Measurements from ENCODE around the gene SAMD4A.

SAMD4A gene

DNA sequence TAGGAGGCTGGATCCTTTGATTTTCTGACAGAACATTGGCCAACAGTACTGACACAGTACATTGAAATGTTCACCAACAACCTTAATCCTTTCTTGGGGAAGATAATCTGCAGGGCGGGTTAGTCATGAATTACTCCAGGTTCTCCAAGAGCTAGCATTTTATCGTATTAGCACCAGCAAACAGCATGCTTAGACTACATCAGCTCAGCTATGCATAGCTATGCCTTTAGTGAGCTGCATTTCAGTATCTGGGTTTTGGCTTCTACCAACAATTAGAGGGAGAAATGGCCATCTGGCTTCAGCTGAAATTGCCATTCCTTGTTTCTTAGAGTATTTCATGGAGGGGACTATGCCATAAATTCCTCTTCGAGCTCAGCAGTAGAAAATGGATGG lies 33.8 kb downstream of the SAMD4A start:
- no peak overlapping the region for H3K4me2 ChIP-seq (ENCODE audit: low read depth, low read length, poor library complexity, severe bottlenecking)
- H3K79me2 ChIP-seq (ENCODE audit: insufficient read depth, low read length): no peaks in the 10 kb centered on the region
- no peaks in the 10 kb centered on the region for H3F3A ChIP-seq (ENCODE audit: insufficient read depth)
- no peaks in the 10 kb centered on the region for H3K27me3 ChIP-seq (ENCODE audit: low read length)
- TF ChIP-seq, protein P1, sequence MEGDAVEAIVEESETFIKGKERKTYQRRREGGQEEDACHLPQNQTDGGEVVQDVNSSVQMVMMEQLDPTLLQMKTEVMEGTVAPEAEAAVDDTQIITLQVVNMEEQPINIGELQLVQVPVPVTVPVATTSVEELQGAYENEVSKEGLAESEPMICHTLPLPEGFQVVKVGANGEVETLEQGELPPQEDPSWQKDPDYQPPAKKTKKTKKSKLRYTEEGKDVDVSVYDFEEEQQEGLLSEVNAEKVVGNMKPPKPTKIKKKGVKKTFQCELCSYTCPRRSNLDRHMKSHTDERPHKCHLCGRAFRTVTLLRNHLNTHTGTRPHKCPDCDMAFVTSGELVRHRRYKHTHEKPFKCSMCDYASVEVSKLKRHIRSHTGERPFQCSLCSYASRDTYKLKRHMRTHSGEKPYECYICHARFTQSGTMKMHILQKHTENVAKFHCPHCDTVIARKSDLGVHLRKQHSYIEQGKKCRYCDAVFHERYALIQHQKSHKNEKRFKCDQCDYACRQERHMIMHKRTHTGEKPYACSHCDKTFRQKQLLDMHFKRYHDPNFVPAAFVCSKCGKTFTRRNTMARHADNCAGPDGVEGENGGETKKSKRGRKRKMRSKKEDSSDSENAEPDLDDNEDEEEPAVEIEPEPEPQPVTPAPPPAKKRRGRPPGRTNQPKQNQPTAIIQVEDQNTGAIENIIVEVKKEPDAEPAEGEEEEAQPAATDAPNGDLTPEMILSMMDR (IDR thresholded peaks at IDR 0.05; ENCODE audit: insufficient read depth, low read length, poor library complexity, severe bottlenecking): no peak
- no peak for TF ChIP-seq EZH2phosphoT487 (conservative IDR thresholded peaks at IDR 0.05; ENCODE audit: low read length)
- no peak overlapping the region for H2AFZ ChIP-seq (ENCODE audit: low read depth, low read length, severe bottlenecking)
- no peaks in the 10 kb centered on the region for H3K36me3 ChIP-seq (ENCODE audit: low read length)
- H3K4me3 ChIP-seq (ENCODE audit: insufficient read depth, low read length, poor library complexity, severe bottlenecking): no peak overlapping the region
- H3K9me2 ChIP-seq (replicated peaks; ENCODE audit: insufficient read depth, low read length): no peaks in the 10 kb centered on the region
- no peaks in the 10 kb centered on the region for H3K9me3 ChIP-seq (ENCODE audit: insufficient read depth, low read length)
- no peaks in the 10 kb centered on the region for H4K20me1 ChIP-seq (ENCODE audit: low read depth, low read length)
- H3K9ac ChIP-seq (ENCODE audit: low read length): no peak overlapping the region
- H3K27ac ChIP-seq (ENCODE audit: low read depth, low read length): no peak overlapping the region

DNA sequence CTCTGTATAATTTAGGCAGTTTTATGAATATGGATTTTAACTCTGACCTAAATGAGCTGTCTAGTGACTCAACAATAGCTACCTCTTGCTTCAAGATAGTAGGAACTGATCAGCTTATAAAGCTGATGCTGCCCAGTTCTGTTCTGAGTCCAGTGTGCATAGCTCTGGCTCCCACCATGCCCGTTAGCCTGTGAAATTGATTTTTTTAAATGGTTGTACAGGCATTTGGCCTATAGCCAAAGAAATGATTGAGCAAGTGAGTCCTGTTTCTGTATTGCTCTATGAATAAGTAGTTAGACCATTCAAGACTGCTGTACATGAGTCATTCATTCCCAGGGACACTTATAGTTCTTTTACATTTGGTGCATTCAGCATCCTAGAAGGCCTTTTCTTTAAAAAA lies 36.4 kb downstream of the SAMD4A start:
- no peak overlapping the region for H3K27ac ChIP-seq (ENCODE audit: low read depth, low read length)
- H3K9ac ChIP-seq (ENCODE audit: low read length): no peak overlapping the region
- H2AFZ ChIP-seq (ENCODE audit: low read depth, low read length, severe bottlenecking): no peak overlapping the region
- no peaks in the 10 kb centered on the region for H3K36me3 ChIP-seq (ENCODE audit: low read length)
- no peaks in the 10 kb centered on the region for H3F3A ChIP-seq (ENCODE audit: insufficient read depth)
- H4K20me1 ChIP-seq (ENCODE audit: low read depth, low read length): no peaks in the 10 kb centered on the region
- H3K79me2 ChIP-seq (ENCODE audit: insufficient read depth, low read length): no peaks in the 10 kb centered on the region
- no peaks in the 10 kb centered on the region for H3K9me2 ChIP-seq (replicated peaks; ENCODE audit: insufficient read depth, low read length)
- no peak overlapping the region for H3K4me3 ChIP-seq (ENCODE audit: insufficient read depth, low read length, poor library complexity, severe bottlenecking)
- TF ChIP-seq, protein P1 (IDR thresholded peaks at IDR 0.05; ENCODE audit: insufficient read depth, low read length, poor library complexity, severe bottlenecking): no peak
- TF ChIP-seq EZH2phosphoT487 (conservative IDR thresholded peaks at IDR 0.05; ENCODE audit: low read length): no peak
- no peaks in the 10 kb centered on the region for H3K27me3 ChIP-seq (ENCODE audit: low read length)
- no peaks in the 10 kb centered on the region for H3K9me3 ChIP-seq (ENCODE audit: insufficient read depth, low read length)
- no peak overlapping the region for H3K4me2 ChIP-seq (ENCODE audit: low read depth, low read length, poor library complexity, severe bottlenecking)

DNA sequence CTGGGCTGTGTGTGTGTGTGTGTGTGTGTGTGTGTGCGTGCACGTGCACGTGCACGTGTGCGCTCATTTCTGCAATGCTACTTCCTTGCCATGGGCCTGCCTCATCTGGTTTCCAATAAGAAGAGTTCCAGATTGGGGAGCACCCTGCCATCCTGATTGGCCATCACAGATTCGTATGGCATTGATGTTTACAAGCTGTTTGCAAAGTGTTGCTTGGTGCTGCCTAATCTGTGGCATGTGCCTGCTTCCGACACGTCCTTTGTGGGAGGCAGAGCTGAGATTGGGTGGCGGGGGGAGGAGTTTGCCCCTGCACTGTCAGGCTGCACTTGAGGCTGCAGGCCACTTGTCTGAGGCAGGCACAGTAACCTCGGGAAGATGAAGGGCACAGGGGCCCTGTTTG lies 39.2 kb downstream of the SAMD4A start:
- Histone ChIP-seq H3K9me2 (replicated peaks; ENCODE audit: insufficient read depth, low read length) (no peaks in the 10 kb centered on the region), H3K4me3 (ENCODE audit: insufficient read depth, low read length, poor library complexity, severe bottlenecking) (no peak overlapping the region), H3F3A (ENCODE audit: insufficient read depth) (no peaks in the 10 kb centered on the region), H4K20me1 (ENCODE audit: low read depth, low read length) (no peaks in the 10 kb centered on the region), H3K79me2 (ENCODE audit: insufficient read depth, low read length) (no peaks in the 10 kb centered on the region), H3K36me3 (ENCODE audit: low read length) (no peaks in the 10 kb centered on the region), H3K4me2 (ENCODE audit: low read depth, low read length, poor library complexity, severe bottlenecking) (no peak overlapping the region), H3K9ac (ENCODE audit: low read length) (no peak overlapping the region), H2AFZ (ENCODE audit: low read depth, low read length, severe bottlenecking) (no peak overlapping the region), H3K27ac (ENCODE audit: low read depth, low read length) (no peak overlapping the region), H3K9me3 (ENCODE audit: insufficient read depth, low read length) (no peaks in the 10 kb centered on the region), H3K27me3 (ENCODE audit: low read length) (no peaks in the 10 kb centered on the region)
- no peak for TF ChIP-seq EZH2phosphoT487 (conservative IDR thresholded peaks at IDR 0.05; ENCODE audit: low read length)
- TF ChIP-seq, protein P1 (IDR thresholded peaks at IDR 0.05; ENCODE audit: insufficient read depth, low read length, poor library complexity, severe bottlenecking): no peak

Measured in SU-DHL-6 (cell line).